Panc1 (cell line): ENCODE measurements around the gene SMTNL2. TPM values are rescaled to one million over a fixed set of nuclear protein-coding genes. Genes with fewer than 3 reads are reported as not detected.

Experiments used
- ATAC-seq: fragments of 200-7000 bp; cut with Tn5 transposase; 2 replicates; pipeline ENCODE4 v1.9.1; 2020; ENCODE audit warnings: mild to moderate bottlenecking, moderate library complexity
- BruUV-seq: library from RNA; stranded (reverse); fragments of 400-500 nt; replicated peaks from 2 replicates; lab custom pipeline; 2021; lab: Mats Ljungman, UMichigan
- CTCF ChIA-PET: fragments of 300-600 bp; sonication (Branson Sonifier 250); formaldehyde crosslinking; loops from one replicate; lab custom pipeline; 2022; ENCODE audit warnings: antibody characterized with exemption; lab: Charles Lee
- POLR2A ChIA-PET: fragments of 300-600 bp; sonication (Branson Sonifier 250); formaldehyde crosslinking; loops from one replicate; lab custom pipeline; 2022; ENCODE audit warnings: antibody characterized with exemption; lab: Charles Lee
- DNase-seq: peaks from one replicate; pipeline ENCODE4 v3.0.0-alpha.2; 2010; ENCODE audit warnings: low read depth, low spot score
- H3K27ac ChIP-seq: 2 replicates; pipeline ENCODE4 v1.5.1; 2011; ENCODE audit warnings: mild to moderate bottlenecking, low read length, inconsistent platforms
- H3K27me3 ChIP-seq: fragments of 200-500 bp; sonication (Bioruptor generic); 2 replicates; pipeline ENCODE4 v1.6.0; 2014; ENCODE audit warnings: low read length, inconsistent platforms; ENCODE audit not compliant: control insufficient read depth, insufficient read depth
- H3K36me3 ChIP-seq: fragments of 200-500 bp; sonication (Bioruptor generic); 2 replicates; pipeline ENCODE4 v1.5.1; 2014; ENCODE audit warnings: inconsistent platforms, mild to moderate bottlenecking, low read length, moderate library complexity; ENCODE audit not compliant: control insufficient read depth, insufficient read depth
- H3K4me1 ChIP-seq: 2 replicates; pipeline ENCODE4 v1.5.1; 2011; ENCODE audit warnings: inconsistent platforms, mild to moderate bottlenecking, low read length, moderate library complexity; ENCODE audit not compliant: control insufficient read depth, insufficient read depth
- H3K4me3 ChIP-seq, 2 experiments: 2 replicates each; pipeline ENCODE4 v1.5.1; 2011 to 2012; ENCODE audit warnings: low read depth in 2 of 2, low read length in 2 of 2, mild to moderate bottlenecking in 2 of 2, inconsistent platforms in 1 of 2, moderate library complexity in 1 of 2
- H3K9me3 ChIP-seq: fragments of 200-500 bp; sonication (Bioruptor generic); 2 replicates; pipeline ENCODE4 v1.5.1; 2014; ENCODE audit warnings: low read depth, mild to moderate bottlenecking, inconsistent platforms, low read length, moderate library complexity; ENCODE audit not compliant: control insufficient read depth, insufficient read depth
- POLR2AphosphoS5 ChIP-seq: IDR thresholded peaks from 2 replicates; pipeline ENCODE4 v1.6.1; 2012; ENCODE audit warnings: mild to moderate bottlenecking, low read depth, low read length, moderate library complexity
- SIN3A ChIP-seq: IDR thresholded peaks from 2 replicates; pipeline ENCODE4 v1.6.1; 2012; ENCODE audit warnings: low read depth, mild to moderate bottlenecking, low read length, moderate library complexity, borderline replicate concordance; ENCODE audit not compliant: insufficient read depth
- TCF7L2 ChIP-seq: IDR thresholded peaks from 2 replicates; pipeline ENCODE4 v1.6.1; 2011; ENCODE audit warnings: mild to moderate bottlenecking, low read depth, low read length, inconsistent platforms
- in situ Hi-C: cut with HindIII; loops from 2 replicates; pipeline ENCODE4 v1.10.0; 2016; ENCODE audit warnings: low sequenced_read_pairs, low pct_unique_long_range_greater_than_20kb
- intact Hi-C: fragments of 100-400 bp; cut with micrococcal nuclease; formaldehyde crosslinking; loops from one replicate; pipeline ENCODE4 v1.10.0; 2022; ENCODE audit not compliant: unreplicated experiment
- total RNA-seq: library from RNA; stranded (reverse); gene quantifications from one replicate; pipeline ENCODE4 v1.2.1, GENCODE V29; 2021; ENCODE audit not compliant: unreplicated experiment
- TF ChIP-seq, protein P1 (sequence below): fragments of 450-650 bp; IDR thresholded peaks from 2 replicates; pipeline ENCODE4 v1.5.1; 2017; ENCODE audit warnings: mild to moderate bottlenecking
- TF ChIP-seq, protein P2 (sequence below), 2 experiments: IDR thresholded peaks; 2 replicates each; pipeline ENCODE4 v1.6.1; 2011 to 2012; ENCODE audit warnings: low read depth in 2 of 2, control low read depth in 1 of 2, low read length in 1 of 2, mild to moderate bottlenecking in 1 of 2, moderate library complexity in 1 of 2; ENCODE audit not compliant: insufficient read depth in 1 of 2

SMTNL2 gene
- total RNA-seq, 1 experiment from 2014 or later: not detected

DNA sequence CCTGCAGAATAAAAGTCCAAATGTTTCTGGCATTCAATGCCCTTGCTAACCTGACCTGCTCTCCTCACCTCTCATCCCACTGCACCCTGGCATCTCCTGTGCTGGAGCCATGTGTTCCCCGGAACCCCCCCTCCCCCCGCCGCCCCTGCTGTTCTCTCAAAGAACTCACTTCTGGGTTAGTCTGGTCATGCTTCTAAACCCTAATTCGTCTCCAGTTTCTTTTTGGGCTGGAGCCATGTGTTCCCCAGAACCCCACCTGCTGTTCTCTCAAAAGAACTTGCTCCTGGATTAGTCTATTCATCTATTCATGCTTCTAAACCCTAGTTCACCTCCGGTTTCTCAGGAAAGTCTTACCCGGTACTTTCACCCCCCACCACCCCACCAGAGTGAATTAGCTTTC is 58.0 kb downstream of the SMTNL2 start:
- CTCF ChIA-PET: no interaction called here
- no peak overlapping the region for H3K27ac ChIP-seq
- no peak for ATAC-seq
- POLR2A ChIA-PET: no interaction called here
- in situ Hi-C loops (no loop called here), intact Hi-C loops (no loop called here)
- H3K9me3 ChIP-seq: no peaks in the 10 kb centered on the region
- TF ChIP-seq, protein P1, sequence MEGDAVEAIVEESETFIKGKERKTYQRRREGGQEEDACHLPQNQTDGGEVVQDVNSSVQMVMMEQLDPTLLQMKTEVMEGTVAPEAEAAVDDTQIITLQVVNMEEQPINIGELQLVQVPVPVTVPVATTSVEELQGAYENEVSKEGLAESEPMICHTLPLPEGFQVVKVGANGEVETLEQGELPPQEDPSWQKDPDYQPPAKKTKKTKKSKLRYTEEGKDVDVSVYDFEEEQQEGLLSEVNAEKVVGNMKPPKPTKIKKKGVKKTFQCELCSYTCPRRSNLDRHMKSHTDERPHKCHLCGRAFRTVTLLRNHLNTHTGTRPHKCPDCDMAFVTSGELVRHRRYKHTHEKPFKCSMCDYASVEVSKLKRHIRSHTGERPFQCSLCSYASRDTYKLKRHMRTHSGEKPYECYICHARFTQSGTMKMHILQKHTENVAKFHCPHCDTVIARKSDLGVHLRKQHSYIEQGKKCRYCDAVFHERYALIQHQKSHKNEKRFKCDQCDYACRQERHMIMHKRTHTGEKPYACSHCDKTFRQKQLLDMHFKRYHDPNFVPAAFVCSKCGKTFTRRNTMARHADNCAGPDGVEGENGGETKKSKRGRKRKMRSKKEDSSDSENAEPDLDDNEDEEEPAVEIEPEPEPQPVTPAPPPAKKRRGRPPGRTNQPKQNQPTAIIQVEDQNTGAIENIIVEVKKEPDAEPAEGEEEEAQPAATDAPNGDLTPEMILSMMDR: no peak
- TF ChIP-seq SIN3A: no peak
- TF ChIP-seq TCF7L2: no peak
- TF ChIP-seq, protein P2, sequence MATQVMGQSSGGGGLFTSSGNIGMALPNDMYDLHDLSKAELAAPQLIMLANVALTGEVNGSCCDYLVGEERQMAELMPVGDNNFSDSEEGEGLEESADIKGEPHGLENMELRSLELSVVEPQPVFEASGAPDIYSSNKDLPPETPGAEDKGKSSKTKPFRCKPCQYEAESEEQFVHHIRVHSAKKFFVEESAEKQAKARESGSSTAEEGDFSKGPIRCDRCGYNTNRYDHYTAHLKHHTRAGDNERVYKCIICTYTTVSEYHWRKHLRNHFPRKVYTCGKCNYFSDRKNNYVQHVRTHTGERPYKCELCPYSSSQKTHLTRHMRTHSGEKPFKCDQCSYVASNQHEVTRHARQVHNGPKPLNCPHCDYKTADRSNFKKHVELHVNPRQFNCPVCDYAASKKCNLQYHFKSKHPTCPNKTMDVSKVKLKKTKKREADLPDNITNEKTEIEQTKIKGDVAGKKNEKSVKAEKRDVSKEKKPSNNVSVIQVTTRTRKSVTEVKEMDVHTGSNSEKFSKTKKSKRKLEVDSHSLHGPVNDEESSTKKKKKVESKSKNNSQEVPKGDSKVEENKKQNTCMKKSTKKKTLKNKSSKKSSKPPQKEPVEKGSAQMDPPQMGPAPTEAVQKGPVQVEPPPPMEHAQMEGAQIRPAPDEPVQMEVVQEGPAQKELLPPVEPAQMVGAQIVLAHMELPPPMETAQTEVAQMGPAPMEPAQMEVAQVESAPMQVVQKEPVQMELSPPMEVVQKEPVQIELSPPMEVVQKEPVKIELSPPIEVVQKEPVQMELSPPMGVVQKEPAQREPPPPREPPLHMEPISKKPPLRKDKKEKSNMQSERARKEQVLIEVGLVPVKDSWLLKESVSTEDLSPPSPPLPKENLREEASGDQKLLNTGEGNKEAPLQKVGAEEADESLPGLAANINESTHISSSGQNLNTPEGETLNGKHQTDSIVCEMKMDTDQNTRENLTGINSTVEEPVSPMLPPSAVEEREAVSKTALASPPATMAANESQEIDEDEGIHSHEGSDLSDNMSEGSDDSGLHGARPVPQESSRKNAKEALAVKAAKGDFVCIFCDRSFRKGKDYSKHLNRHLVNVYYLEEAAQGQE (IDR thresholded peaks at IDR 0.05; ENCODE audit: insufficient read depth in 1 of 2, low read depth in 2 of 2, low read length in 1 of 2): no peak
- TF ChIP-seq POLR2AphosphoS5: no peak
- no peak for DNase-seq
- no peaks in the 10 kb centered on the region for H3K4me1 ChIP-seq
- no TSS peak for BruUV-seq
- no peak overlapping the region for H3K4me3 ChIP-seq
- peaks cover 2% of the 10 kb centered on the region; the same call in 1 of the 2 replicates for H3K27me3 ChIP-seq
- H3K36me3 ChIP-seq: no peaks in the 10 kb centered on the region

DNA sequence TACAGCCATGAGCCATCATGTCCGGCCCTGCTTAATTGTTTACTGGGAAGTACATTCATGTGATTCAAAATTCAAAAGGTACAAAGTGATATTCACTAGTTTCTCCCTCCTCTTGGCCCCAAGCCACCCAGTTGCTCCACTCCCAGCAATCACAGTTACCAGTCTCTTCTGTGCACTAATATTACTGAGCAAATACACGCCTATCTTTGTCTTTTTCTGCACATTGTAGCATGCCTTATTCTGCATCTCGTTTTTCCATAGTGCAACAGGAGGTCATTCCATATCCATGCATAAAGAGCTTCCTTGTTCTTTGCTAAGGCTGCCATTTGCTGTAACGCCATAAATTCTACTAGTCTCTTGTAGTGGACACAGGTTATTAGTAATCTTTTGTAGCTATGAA is 59.3 kb downstream of the SMTNL2 start:
- no peak for ATAC-seq
- in situ Hi-C loops (no loop called here), intact Hi-C loops (no loop called here)
- H3K36me3 ChIP-seq: no peaks in the 10 kb centered on the region
- BruUV-seq: no TSS peak
- no peak for TF ChIP-seq POLR2AphosphoS5
- TF ChIP-seq SIN3A: no peak
- no peak for TF ChIP-seq TCF7L2
- TF ChIP-seq, protein P1: no peak
- TF ChIP-seq, protein P2 (IDR thresholded peaks at IDR 0.05; ENCODE audit: insufficient read depth in 1 of 2, low read depth in 2 of 2, low read length in 1 of 2): no peak
- no peak overlapping the region for H3K27ac ChIP-seq
- CTCF ChIA-PET: no interaction called here
- DNase-seq: no peak
- POLR2A ChIA-PET: no interaction called here
- no peaks in the 10 kb centered on the region for H3K4me1 ChIP-seq
- no peaks in the 10 kb centered on the region for H3K9me3 ChIP-seq
- H3K4me3 ChIP-seq: no peak overlapping the region
- peaks cover 2% of the 10 kb centered on the region; the same call in 1 of the 2 replicates for H3K27me3 ChIP-seq
